Calu3 (cell line): ENCODE measurements around the gene GALNT8. TPM values are rescaled to one million over a fixed set of nuclear protein-coding genes. Genes with fewer than 3 reads are reported as not detected.
"Not testable (repeated sequence)": the region's sequence is repeated elsewhere in the genome, so short reads cannot be mapped to it uniquely, and the experiment has no call there.

Source experiments
- BruUV-seq: library from RNA; stranded (reverse); fragments of 400-500 nt; replicated peaks from 2 replicates; lab custom pipeline; 2021; lab: Mats Ljungman, UMichigan
- CTCF ChIA-PET: fragments of 300-600 bp; sonication (Branson Sonifier 250); formaldehyde crosslinking; loops from one replicate; lab custom pipeline; 2022; ENCODE audit warnings: antibody characterized with exemption; lab: Charles Lee
- DNase-seq: peaks from one replicate; pipeline ENCODE4 v3.0.0; 2022
- H3K27ac Mint-ChIP-seq: one replicate; pipeline ENCODE4 v1.8.0; 2022; ENCODE audit warnings: mixed read lengths; ENCODE audit not compliant: unreplicated experiment
- H3K27me3 Mint-ChIP-seq: one replicate; pipeline ENCODE4 v1.8.0; 2022; ENCODE audit warnings: mixed read lengths; ENCODE audit not compliant: unreplicated experiment
- H3K36me3 Mint-ChIP-seq: one replicate; pipeline ENCODE4 v1.8.0; 2022; ENCODE audit warnings: mild to moderate bottlenecking, moderate library complexity, mixed read lengths; ENCODE audit not compliant: insufficient read depth, unreplicated experiment
- H3K4me1 Mint-ChIP-seq: one replicate; pipeline ENCODE4 v1.8.0; 2022; ENCODE audit warnings: mild to moderate bottlenecking, low read depth, mixed read lengths; ENCODE audit not compliant: unreplicated experiment
- H3K4me3 Mint-ChIP-seq: one replicate; pipeline ENCODE4 v1.8.0; 2022; ENCODE audit warnings: mild to moderate bottlenecking, low read depth, moderate library complexity, mixed read lengths; ENCODE audit not compliant: unreplicated experiment
- H3K9me3 Mint-ChIP-seq: one replicate; pipeline ENCODE4 v1.8.0; 2022; ENCODE audit warnings: low read depth, mixed read lengths; ENCODE audit not compliant: unreplicated experiment
- intact Hi-C: fragments of 100-400 bp; cut with micrococcal nuclease; formaldehyde crosslinking; loops from one replicate; pipeline ENCODE4 v1.10.0; 2022; ENCODE audit not compliant: unreplicated experiment
- total RNA-seq: library from RNA; stranded (reverse); gene quantifications from 2 replicates; pipeline ENCODE4 v1.2.3, GENCODE V29; 2022
- TF ChIP-seq, protein P1 (sequence below): fragments of 200-600 bp; IDR thresholded peaks from one replicate; pipeline ENCODE4 v1.8.0; 2022; ENCODE audit warnings: antibody characterized with exemption; ENCODE audit not compliant: unreplicated experiment

Gene GALNT8
- total RNA-seq, 1 experiment from 2014 or later: not detected

DNA sequence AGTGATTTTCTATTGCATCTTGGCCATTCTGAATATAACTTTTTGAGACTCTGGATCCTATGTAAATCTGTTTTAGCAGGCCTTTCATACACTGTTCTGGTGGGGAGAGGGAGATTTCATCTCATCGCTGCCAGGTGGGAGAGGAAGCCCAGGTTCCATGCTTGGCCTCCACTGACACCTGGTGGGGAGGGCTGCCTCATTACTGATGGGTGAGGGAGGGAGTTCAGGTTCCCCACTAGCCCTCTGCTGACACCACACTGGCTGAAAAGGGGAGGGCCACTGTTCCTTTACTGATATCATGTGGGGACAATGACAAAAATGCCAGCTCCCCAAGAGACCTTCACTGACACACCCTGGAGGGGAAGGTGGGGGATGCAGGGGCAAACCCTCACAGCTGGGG lies 2.4 kb upstream of the GALNT8 start:
- intact Hi-C loops: no loop called here
- Mint-ChIP-seq H3K36me3 (no peaks in the 10 kb centered on the region), H3K9me3 (no peaks in the 10 kb centered on the region), H3K4me3 (no peak overlapping the region), H3K4me1 (no peaks in the 10 kb centered on the region), H3K27ac (no peak overlapping the region), H3K27me3 (peaks cover 45% of the 10 kb centered on the region)
- TF ChIP-seq, protein P1, sequence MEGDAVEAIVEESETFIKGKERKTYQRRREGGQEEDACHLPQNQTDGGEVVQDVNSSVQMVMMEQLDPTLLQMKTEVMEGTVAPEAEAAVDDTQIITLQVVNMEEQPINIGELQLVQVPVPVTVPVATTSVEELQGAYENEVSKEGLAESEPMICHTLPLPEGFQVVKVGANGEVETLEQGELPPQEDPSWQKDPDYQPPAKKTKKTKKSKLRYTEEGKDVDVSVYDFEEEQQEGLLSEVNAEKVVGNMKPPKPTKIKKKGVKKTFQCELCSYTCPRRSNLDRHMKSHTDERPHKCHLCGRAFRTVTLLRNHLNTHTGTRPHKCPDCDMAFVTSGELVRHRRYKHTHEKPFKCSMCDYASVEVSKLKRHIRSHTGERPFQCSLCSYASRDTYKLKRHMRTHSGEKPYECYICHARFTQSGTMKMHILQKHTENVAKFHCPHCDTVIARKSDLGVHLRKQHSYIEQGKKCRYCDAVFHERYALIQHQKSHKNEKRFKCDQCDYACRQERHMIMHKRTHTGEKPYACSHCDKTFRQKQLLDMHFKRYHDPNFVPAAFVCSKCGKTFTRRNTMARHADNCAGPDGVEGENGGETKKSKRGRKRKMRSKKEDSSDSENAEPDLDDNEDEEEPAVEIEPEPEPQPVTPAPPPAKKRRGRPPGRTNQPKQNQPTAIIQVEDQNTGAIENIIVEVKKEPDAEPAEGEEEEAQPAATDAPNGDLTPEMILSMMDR: no peak
- DNase-seq: no peak
- no TSS peak for BruUV-seq
- CTCF ChIA-PET: no interaction called here

DNA sequence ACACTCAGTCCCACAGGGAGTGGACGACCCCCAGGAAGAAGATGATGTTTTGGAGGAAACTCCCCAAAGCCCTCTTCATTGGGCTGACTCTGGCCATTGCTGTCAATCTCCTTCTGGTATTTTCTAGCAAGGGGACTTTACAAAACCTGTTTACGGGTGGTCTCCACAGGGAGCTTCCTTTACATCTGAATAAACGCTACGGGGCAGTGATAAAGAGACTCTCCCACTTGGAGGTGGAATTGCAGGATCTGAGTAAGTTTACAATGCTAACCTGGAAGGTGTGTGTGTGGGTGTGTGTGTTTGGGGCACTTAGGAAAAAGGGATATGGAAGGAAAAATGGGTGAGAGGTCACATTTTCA lies 416 bp downstream of the GALNT8 start:
- Mint-ChIP-seq H3K27ac (no peak overlapping the region), H3K9me3 (no peaks in the 10 kb centered on the region), H3K27me3 (peaks cover 65% of the 10 kb centered on the region), H3K4me3 (no peak overlapping the region), H3K36me3 (no peaks in the 10 kb centered on the region), H3K4me1 (no peaks in the 10 kb centered on the region)
- CTCF ChIA-PET: no interaction called here
- TF ChIP-seq, protein P1: no peak
- no TSS peak for BruUV-seq
- no peak for DNase-seq
- intact Hi-C loops: no loop called here

DNA sequence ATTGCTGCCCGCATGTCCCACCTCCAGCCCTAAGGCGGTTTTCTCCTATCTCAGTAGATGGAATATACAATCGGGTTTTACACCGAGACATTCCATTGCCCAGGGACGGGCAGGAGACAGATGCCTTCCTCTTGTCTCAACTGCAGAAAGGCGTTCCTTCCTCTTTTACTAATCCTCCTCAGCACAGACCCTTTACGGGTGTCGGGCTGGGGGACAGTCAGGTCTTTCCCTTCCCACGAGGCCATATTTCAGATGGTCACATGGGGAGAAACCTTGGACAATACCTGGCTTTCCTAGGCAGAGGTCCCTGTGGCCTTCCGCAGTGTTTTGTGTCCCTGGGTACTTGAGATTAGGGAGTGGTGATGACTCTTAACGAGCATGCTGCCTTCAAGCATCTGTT lies 1.4 kb downstream of the GALNT8 start:
- H3K36me3 Mint-ChIP-seq, BruUV-seq, H3K4me3 Mint-ChIP-seq, H3K27ac Mint-ChIP-seq, DNase-seq, intact Hi-C loops, CTCF ChIA-PET, H3K9me3 Mint-ChIP-seq, H3K4me1 Mint-ChIP-seq: not testable (repeated sequence)
- peaks cover 65% of the 10 kb centered on the region for H3K27me3 Mint-ChIP-seq

DNA sequence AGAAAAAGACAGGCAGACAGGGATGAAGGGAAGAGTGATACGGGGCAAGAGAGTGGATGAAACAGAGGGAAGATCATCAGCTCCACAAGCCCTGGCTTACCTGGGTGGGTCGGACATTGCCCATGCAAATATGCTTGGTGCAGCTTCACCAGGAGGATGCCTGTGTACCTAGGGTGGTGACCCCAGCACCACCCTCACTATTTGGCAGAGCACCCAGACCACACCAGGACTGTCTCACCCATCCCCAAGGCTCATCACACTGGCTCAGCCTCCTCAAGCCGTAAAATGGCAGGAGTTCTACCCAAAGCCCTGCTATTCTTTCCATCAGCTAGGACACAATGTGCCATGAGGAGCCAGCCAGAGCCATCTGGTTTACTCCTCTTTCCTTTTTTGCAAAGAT lies 3.0 kb downstream of the GALNT8 start:
- H3K27ac Mint-ChIP-seq: no peak overlapping the region
- CTCF ChIA-PET: interaction anchor here (0.6 kb wide), 1 partner anchor 11 kb away, joined by 3 read pairs; no protein-coding TSS in a partner anchor
- no peak overlapping the region for H3K4me3 Mint-ChIP-seq

DNA sequence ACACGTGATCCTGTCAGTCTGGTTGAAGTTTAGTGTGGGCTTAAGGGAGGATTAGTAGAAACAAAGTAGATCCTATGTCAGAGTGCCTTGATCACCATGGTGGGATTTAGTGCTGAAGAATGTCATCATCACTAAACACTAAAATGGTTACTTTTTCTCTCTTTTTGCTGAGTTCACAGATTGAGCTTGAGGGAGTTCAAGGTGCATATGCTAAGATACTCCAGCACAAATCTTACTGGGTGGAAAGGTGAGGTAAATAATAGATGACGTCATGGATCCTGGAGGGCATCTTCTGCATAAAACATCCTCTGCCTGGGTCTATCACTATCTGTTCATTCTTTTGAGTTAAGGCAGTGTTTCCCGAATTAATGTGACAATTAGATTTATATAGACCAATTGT lies 4.9 kb downstream of the GALNT8 start:
- TF ChIP-seq, protein P1: no peak
- Mint-ChIP-seq H3K9me3 (no peaks in the 10 kb centered on the region), H3K27ac (no peak overlapping the region), H3K27me3 (peaks cover 47% of the 10 kb centered on the region), H3K4me3 (no peak overlapping the region), H3K36me3 (no peaks in the 10 kb centered on the region), H3K4me1 (no peaks in the 10 kb centered on the region)
- no peak for DNase-seq
- intact Hi-C loops: no loop called here
- CTCF ChIA-PET: no interaction called here
- no TSS peak for BruUV-seq

More for the DNA sequence above, 3.0 kb downstream of the GALNT8 start:
- Mint-ChIP-seq H3K4me1 (no peaks in the 10 kb centered on the region), H3K27me3 (peaks cover 65% of the 10 kb centered on the region), H3K36me3 (no peaks in the 10 kb centered on the region), H3K9me3 (no peaks in the 10 kb centered on the region)
- intact Hi-C loops: no loop called here
- no peak for DNase-seq
- TF ChIP-seq, protein P1: no peak
- BruUV-seq: no TSS peak
